ENCODE data around the gene TOM1L2. TPM values are rescaled to one million over a fixed set of nuclear protein-coding genes. Genes with fewer than 3 reads are reported as not detected.

Gene TOM1L2
- total RNA-seq, 1 experiment from 2014 or later: 24.1 TPM

GRCh38 chr17:17857496-17857895 lies 114.7 kb downstream of the TOM1L2 start (continued):
- no peak for TF ChIP-seq CBX3 (IDR thresholded peaks at IDR 0.05; ENCODE audit: low read depth)
- TF ChIP-seq CTCF (IDR thresholded peaks at IDR 0.05 in 2 of 3, conservative IDR thresholded peaks at IDR 0.05 in 1 of 3; ENCODE audit: borderline replicate concordance in 1 of 3, insufficient read depth in 1 of 3, low read depth in 2 of 3, low read length in 2 of 3): no peak
- TF ChIP-seq POLR2A (IDR thresholded peaks at IDR 0.05; ENCODE audit: borderline replicate concordance, extremely low read depth, insufficient read depth, insufficient read length): no peak
- no peak for TF ChIP-seq ZFX (IDR thresholded peaks at IDR 0.05)
- no peak for TF ChIP-seq REST (IDR thresholded peaks at IDR 0.05; ENCODE audit: low read depth)
- no peak for TF ChIP-seq EGR1 (IDR thresholded peaks at IDR 0.05; ENCODE audit: low read depth)
- no peak for TF ChIP-seq EZH2phosphoT487 (IDR thresholded peaks at IDR 0.05; ENCODE audit: borderline replicate concordance)
- no peak for TF ChIP-seq JUND (IDR thresholded peaks at IDR 0.05)

- intact Hi-C loops (cut with micrococcal nuclease): no loop called here
- ChIA-PET RAD21 (ENCODE audit: low non-redundant PET in 1 of 2, low total read pairs in 2 of 2, uncharacterized antibody in 2 of 2, unreplicated experiment in 2 of 2) (no interaction called here), CTCF (no interaction called here), POLR2A (interaction anchor here (0.8 to 2.3 kb wide), 2 partner anchors 17 to 20 kb away, joined by 3 to 6 read pairs; no protein-coding TSS in a partner anchor)
- Histone ChIP-seq H3K9me3 (ENCODE audit: control insufficient read depth in 1 of 2, insufficient read depth in 1 of 2, low read depth in 1 of 2, low read length in 2 of 2) (no peaks in the 10 kb centered on the region), H3K4me1 (ENCODE audit: control insufficient read depth in 1 of 2, insufficient read depth in 2 of 2, low read length in 2 of 2) (peaks cover 27 to 34% of the 10 kb centered on the region in 2 experiments; a peak in 3 of 4 replicates), H3K27ac (ENCODE audit: low read depth, low read length) (no peak overlapping the region), H3K9ac (ENCODE audit: low read length) (no peak overlapping the region), H3K9me2 (ENCODE audit: insufficient read depth) (no peaks in the 10 kb centered on the region), H3K79me2 (ENCODE audit: insufficient read depth, low read length) (no peaks in the 10 kb centered on the region), H3K36me3 (ENCODE audit: control insufficient read depth in 1 of 2, insufficient read depth in 2 of 2, low read length in 2 of 2) (no peaks in the 10 kb centered on the region), H2AFZ (ENCODE audit: low read depth, low read length, poor library complexity, severe bottlenecking) (no peak overlapping the region), H4K20me1 (ENCODE audit: insufficient read depth) (no peaks in the 10 kb centered on the region), H3K27me3 (ENCODE audit: insufficient read depth, low read length) (no peaks in the 10 kb centered on the region), H3K4me3 (replicated peaks in 1 of 2; ENCODE audit: low read depth in 1 of 2, low read length in 2 of 2) (no peak overlapping the region), H3K4me2 (ENCODE audit: low read length) (no peak overlapping the region)
- no TSS peak for BruUV-seq (replicated peaks)
- no peak for ATAC-seq
- DNase-seq (ENCODE audit: low read depth, low spot score): no peak
- TF ChIP-seq ZNF274 (IDR thresholded peaks at IDR 0.05; ENCODE audit: low read depth, low read length) (no peak), MAX (IDR thresholded peaks at IDR 0.05) (no peak), POLR2AphosphoS5 (IDR thresholded peaks at IDR 0.05; ENCODE audit: low read depth, low read length) (no peak), ZFX (IDR thresholded peaks at IDR 0.05) (no peak), FOSL1 (IDR thresholded peaks at IDR 0.05; ENCODE audit: low read depth) (no peak), SRF (IDR thresholded peaks at IDR 0.05; ENCODE audit: low read depth) (no peak), POLR2A (IDR thresholded peaks at IDR 0.05; ENCODE audit: borderline replicate concordance, extremely low read depth, insufficient read depth, insufficient read length) (no peak), CBX3 (IDR thresholded peaks at IDR 0.05; ENCODE audit: low read depth) (no peak), EZH2phosphoT487 (IDR thresholded peaks at IDR 0.05; ENCODE audit: borderline replicate concordance) (no peak), SP1 (IDR thresholded peaks at IDR 0.05; ENCODE audit: low read depth) (no peak), JUND (IDR thresholded peaks at IDR 0.05) (no peak), CEBPB (IDR thresholded peaks at IDR 0.05; ENCODE audit: low read depth) (no peak), ZBTB33 (IDR thresholded peaks at IDR 0.05; ENCODE audit: extremely low read depth, insufficient replicate concordance, low read length) (no peak), RAD21 (IDR thresholded peaks at IDR 0.05; ENCODE audit: low read depth) (no peak)
Observed at GRCh38 chr17:17856386-17856785, 115.8 kb downstream of the TOM1L2 start.
